ENCODE results near the gene ATP8A1. TPM values are rescaled to one million over a fixed set of nuclear protein-coding genes. Genes with fewer than 3 reads are reported as not detected.

Gene ATP8A1
- total and polyA plus RNA-seq, 4 donors: 0.65 to 15.9 (median 5.9) TPM

GRCh38 chr4:42460043-42460442, 196.9 kb downstream of the ATP8A1 start:
- WGBS: 58% methylated on average over 4 of the region's 4 CpGs
- Histone ChIP-seq H3K36me3 (ENCODE audit: control insufficient read depth in 4 of 4, insufficient read depth in 3 of 4, low read depth in 1 of 4, low read length in 3 of 4) (no peaks in the 10 kb centered on the region), H3K9me3 (ENCODE audit: control insufficient read depth in 4 of 4, low read length in 3 of 4) (no peaks in the 10 kb centered on the region), H3K27me3 (ENCODE audit: control insufficient read depth in 4 of 4, insufficient read depth in 4 of 4, low read length in 3 of 4) (no peaks in the 10 kb centered on the region), H3K4me1 (ENCODE audit: control insufficient read depth in 4 of 4, insufficient read depth in 4 of 4, low read length in 3 of 4) (no peaks in the 10 kb centered on the region), H3K4me3 (ENCODE audit: low read depth in 1 of 3, low read length in 3 of 3) (no peak overlapping the region), H3K27ac (ENCODE audit: low read depth in 1 of 2, low read length in 2 of 2) (no peak overlapping the region), H3K9ac (ENCODE audit: low read depth in 1 of 2, low read length in 2 of 2) (no peak overlapping the region)
- DNase-seq (ENCODE audit: low spot score): no peak
- TF ChIP-seq HNF4A (conservative IDR thresholded peaks at IDR 0.05) (no peak), NR2F2 (IDR thresholded peaks at IDR 0.05) (no peak), FOXA2 (IDR thresholded peaks at IDR 0.05) (no peak), YY1 (IDR thresholded peaks at IDR 0.05) (no peak), REST (IDR thresholded peaks at IDR 0.05) (no peak), GABPA (IDR thresholded peaks at IDR 0.05 in 1 of 2, conservative IDR thresholded peaks at IDR 0.05 in 1 of 2) (no peak), FOXA1 (IDR thresholded peaks at IDR 0.05) (no peak), ZBTB33 (IDR thresholded peaks at IDR 0.05) (no peak), ATF3 (IDR thresholded peaks at IDR 0.05) (no peak), SP1 (IDR thresholded peaks at IDR 0.05) (no peak), RAD21 (IDR thresholded peaks at IDR 0.05) (no peak), MAX (IDR thresholded peaks at IDR 0.05) (no peak), JUND (IDR thresholded peaks at IDR 0.05) (no peak), TAF1 (conservative IDR thresholded peaks at IDR 0.05) (no peak), CTCF (IDR thresholded peaks at IDR 0.05; ENCODE audit: low read depth, low read length, missing input control) (no peak), EGR1 (IDR thresholded peaks at IDR 0.05; ENCODE audit: low read depth in 2 of 2) (no peak), RXRA (IDR thresholded peaks at IDR 0.05) (no peak)

- H3K27me3 ChIP-seq (ENCODE audit: control insufficient read depth in 4 of 4, insufficient read depth in 4 of 4, low read length in 3 of 4): no peaks in the 10 kb centered on the region
- no peak overlapping the region for H3K9ac ChIP-seq (ENCODE audit: low read depth in 1 of 2, low read length in 2 of 2)
- no peak overlapping the region for H3K27ac ChIP-seq (ENCODE audit: low read depth in 1 of 2, low read length in 2 of 2)
- H3K36me3 ChIP-seq (ENCODE audit: control insufficient read depth in 4 of 4, insufficient read depth in 3 of 4, low read depth in 1 of 4, low read length in 3 of 4): no peaks in the 10 kb centered on the region
- DNase-seq (ENCODE audit: low spot score): no peak
- no peaks in the 10 kb centered on the region for H3K9me3 ChIP-seq (ENCODE audit: control insufficient read depth in 4 of 4, low read length in 3 of 4)
- H3K4me1 ChIP-seq (ENCODE audit: control insufficient read depth in 4 of 4, insufficient read depth in 4 of 4, low read length in 3 of 4): no peaks in the 10 kb centered on the region
- WGBS: 91% methylated on average over 3 of the region's 3 CpGs
- no peak overlapping the region for H3K4me3 ChIP-seq (ENCODE audit: low read depth in 1 of 3, low read length in 3 of 3)
- no peak for TF ChIP-seq FOXA2 (IDR thresholded peaks at IDR 0.05)
- no peak for TF ChIP-seq MAX (IDR thresholded peaks at IDR 0.05)
- TF ChIP-seq JUND (IDR thresholded peaks at IDR 0.05): no peak
- TF ChIP-seq GABPA (IDR thresholded peaks at IDR 0.05 in 1 of 2, conservative IDR thresholded peaks at IDR 0.05 in 1 of 2): no peak
- no peak for TF ChIP-seq REST (IDR thresholded peaks at IDR 0.05)
- no peak for TF ChIP-seq RXRA (IDR thresholded peaks at IDR 0.05)
- TF ChIP-seq EGR1 (IDR thresholded peaks at IDR 0.05; ENCODE audit: low read depth in 2 of 2): no peak
- TF ChIP-seq CTCF (IDR thresholded peaks at IDR 0.05; ENCODE audit: low read depth, low read length, missing input control): no peak
- no peak for TF ChIP-seq TAF1 (conservative IDR thresholded peaks at IDR 0.05)
- TF ChIP-seq ATF3 (IDR thresholded peaks at IDR 0.05): no peak
Observed at GRCh38 chr4:42458657-42459056, 198.2 kb downstream of the ATP8A1 start.
